ENCODE results near the gene FAM107B.

FAM107B gene

GRCh38 chr10:14671386-14671831, 103.3 kb downstream of the FAM107B start:
- DNase-seq (ENCODE audit: low read depth) = no peak
- no peak overlapping the region for H3K4me3 ChIP-seq (ENCODE audit: control insufficient read depth, low read depth, low read length)
- no peak for TF ChIP-seq CTCF (conservative IDR thresholded peaks at IDR 0.05; ENCODE audit: control insufficient read depth, insufficient read depth, low read depth, low read length)

- TF ChIP-seq CTCF (conservative IDR thresholded peaks at IDR 0.05; ENCODE audit: control insufficient read depth, insufficient read depth, low read depth, low read length) = no peak
- peak; percentile 36 for DNase-seq (ENCODE audit: low read depth)
- H3K4me3 ChIP-seq (ENCODE audit: control insufficient read depth, low read depth, low read length) = no peak overlapping the region
Observed at GRCh38 chr10:14670551-14671240, 104.0 kb downstream of the FAM107B start.

- DNase-seq (ENCODE audit: low read depth) = no peak
- no peak overlapping the region for H3K4me3 ChIP-seq (ENCODE audit: control insufficient read depth, low read depth, low read length)
- no peak for TF ChIP-seq CTCF (conservative IDR thresholded peaks at IDR 0.05; ENCODE audit: control insufficient read depth, insufficient read depth, low read depth, low read length)
Observed at GRCh38 chr10:14669576-14669975, 105.1 kb downstream of the FAM107B start.

- DNase-seq (ENCODE audit: low read depth) = no peak
- TF ChIP-seq CTCF (conservative IDR thresholded peaks at IDR 0.05; ENCODE audit: control insufficient read depth, insufficient read depth, low read depth, low read length) = no peak
- no peak overlapping the region for H3K4me3 ChIP-seq (ENCODE audit: control insufficient read depth, low read depth, low read length)
Observed at GRCh38 chr10:14667781-14668180, 106.9 kb downstream of the FAM107B start.

- DNase-seq (ENCODE audit: low read depth) = no peak
- TF ChIP-seq CTCF (conservative IDR thresholded peaks at IDR 0.05; ENCODE audit: control insufficient read depth, insufficient read depth, low read depth, low read length) = no peak
- no peak overlapping the region for H3K4me3 ChIP-seq (ENCODE audit: control insufficient read depth, low read depth, low read length)
Observed at GRCh38 chr10:14667280-14667679, 107.4 kb downstream of the FAM107B start.

GRCh38 chr10:14665865-14666857, 108.5 kb downstream of the FAM107B start:
- H3K4me3 ChIP-seq (ENCODE audit: control insufficient read depth, low read depth, low read length) = no peak overlapping the region
- no peak for TF ChIP-seq CTCF (conservative IDR thresholded peaks at IDR 0.05; ENCODE audit: control insufficient read depth, insufficient read depth, low read depth, low read length)
- DNase-seq (ENCODE audit: low read depth) = peak; percentile 21

All from fibroblast of mammary gland (primary cell).